CD8-positive, alpha-beta memory T cell (primary cell): Measurements from ENCODE around the gene POU3F3. TPM values are rescaled to one million over a fixed set of nuclear protein-coding genes. Genes with fewer than 3 reads are reported as not detected.

ENCODE experiments used
- CTCF ChIA-PET: fragments of 350-600 bp; sonication (Branson Sonifier 250); formaldehyde crosslinking; loops from one replicate; lab custom pipeline; 2021; ENCODE audit warnings: antibody characterized with exemption; lab: Charles Lee
- POLR2A ChIA-PET: fragments of 350-600 bp; sonication (Branson Sonifier 250); formaldehyde crosslinking; loops from one replicate; lab custom pipeline; 2021; ENCODE audit warnings: antibody characterized with exemption; lab: Charles Lee
- DNase-seq, 5 donors: peaks; one replicate each; pipeline versions ENCODE4 v3.0.0 to v3.0.0-alpha.2; 2020 to 2022; ENCODE audit warnings: mixed read lengths in 1 of 5
- H3K27ac ChIP-seq: one replicate; pipeline ENCODE4 v1.7.0; 2013; ENCODE audit warnings: low read depth, mild to moderate bottlenecking, low read length, moderate library complexity
- H3K27me3 ChIP-seq: 2 replicates; pipeline ENCODE4 v1.7.0; 2013; ENCODE audit warnings: low read length, mild to moderate bottlenecking; ENCODE audit not compliant: insufficient read depth, poor library complexity, severe bottlenecking
- H3K36me3 ChIP-seq: 2 replicates; pipeline ENCODE4 v1.7.0; 2013; ENCODE audit warnings: mild to moderate bottlenecking, low read length, moderate library complexity; ENCODE audit not compliant: insufficient read depth
- H3K4me1 ChIP-seq: 2 replicates; pipeline ENCODE4 v1.7.0; 2013; ENCODE audit warnings: mild to moderate bottlenecking, low read length, moderate library complexity; ENCODE audit not compliant: insufficient read depth
- H3K4me3 ChIP-seq: 2 replicates; pipeline ENCODE4 v1.7.0; 2013; ENCODE audit warnings: mild to moderate bottlenecking, low read length
- H3K9me3 ChIP-seq: 2 replicates; pipeline ENCODE4 v1.7.0; 2013; ENCODE audit warnings: mild to moderate bottlenecking, low read length
- H3K27ac Mint-ChIP-seq, 8 donors: one replicate each; pipeline ENCODE4 v1.8.0; 2020 to 2021; ENCODE audit warnings: mixed read lengths in 8 of 8, mild to moderate bottlenecking in 6 of 8, inconsistent platforms in 3 of 8, moderate library complexity in 3 of 8
- H3K27me3 Mint-ChIP-seq, 2 donors: one replicate each; pipeline ENCODE4 v1.8.0; 2020 to 2021; ENCODE audit warnings: mixed read lengths in 2 of 2, mild to moderate bottlenecking in 1 of 2, moderate library complexity in 1 of 2
- H3K36me3 Mint-ChIP-seq, 3 donors: one replicate each; pipeline ENCODE4 v1.8.0; 2020 to 2021; ENCODE audit warnings: mixed read lengths in 3 of 3, inconsistent platforms in 1 of 3, mild to moderate bottlenecking in 1 of 3
- H3K4me1 Mint-ChIP-seq, 3 donors: one replicate each; pipeline ENCODE4 v1.8.0; 2020 to 2021; ENCODE audit warnings: mixed read lengths in 3 of 3, inconsistent platforms in 1 of 3, mild to moderate bottlenecking in 1 of 3
- H3K4me3 Mint-ChIP-seq, 7 donors: one replicate each; pipeline ENCODE4 v1.8.0; 2020 to 2021; ENCODE audit warnings: mixed read lengths in 7 of 7, mild to moderate bottlenecking in 6 of 7, moderate library complexity in 4 of 7, inconsistent platforms in 2 of 7
- H3K9me3 Mint-ChIP-seq, 5 donors: one replicate each; pipeline ENCODE4 v1.8.0; 2020 to 2022; ENCODE audit warnings: mixed read lengths in 5 of 5, mild to moderate bottlenecking in 3 of 5, moderate library complexity in 2 of 5, inconsistent platforms in 1 of 5
- polyA plus RNA-seq: library from polyadenylated mRNA; unstranded; fragments of 300-500 nt; fragmentation: Illumina TruSeq; gene quantifications from one replicate; pipeline ENCODE4 v1.2.3, GENCODE V29; 2021
- total RNA-seq, 2 experiments: library from RNA; stranded (reverse); gene quantifications; one replicate each; pipeline ENCODE4 v1.2.3, GENCODE V29; 2021

The POU3F3 gene
- total and polyA plus RNA-seq, 3 experiments from 2014 or later: not detected

DNA sequence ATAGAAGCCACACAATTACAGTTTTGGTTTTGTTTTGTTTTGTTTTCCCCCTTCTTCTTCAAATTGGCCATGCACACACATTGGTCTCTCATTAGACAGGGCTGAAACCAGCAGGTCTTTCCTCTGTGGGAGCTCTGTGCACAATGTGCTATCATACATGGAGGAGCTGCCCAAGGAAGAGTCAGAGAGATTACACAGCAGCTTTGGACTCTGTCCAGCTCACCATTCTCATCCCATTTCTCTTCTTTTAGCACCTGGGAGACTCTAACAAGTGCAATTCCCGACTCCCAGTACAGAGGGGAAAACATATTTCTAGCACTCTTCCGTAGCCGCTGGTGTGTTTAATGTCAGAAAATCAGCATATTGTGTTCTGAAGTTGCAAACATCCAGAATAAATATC lies 29.4 kb downstream of the POU3F3 start:
- H3K36me3 Mint-ChIP-seq: peaks cover 0 to 3% (median 0%) of the 10 kb centered on the region in 3 donors
- Histone ChIP-seq H3K27me3 (no peaks in the 10 kb centered on the region), H3K4me1 (peaks cover 5% of the 10 kb centered on the region), H3K27ac (no peak overlapping the region), H3K36me3 (no peaks in the 10 kb centered on the region), H3K9me3 (no peaks in the 10 kb centered on the region), H3K4me3 (no peak overlapping the region)
- H3K4me3 Mint-ChIP-seq: no peak overlapping the region
- H3K27ac Mint-ChIP-seq: no peak overlapping the region
- H3K9me3 Mint-ChIP-seq: peaks cover 0 to 4% (median 0%) of the 10 kb centered on the region in 5 donors
- CTCF ChIA-PET: no interaction called here
- POLR2A ChIA-PET: no interaction called here
- H3K27me3 Mint-ChIP-seq: peaks cover 10 to 55% of the 10 kb centered on the region in 2 donors
- no peak for DNase-seq
- peaks cover 3 to 6% (median 5%) of the 10 kb centered on the region in 3 donors for H3K4me1 Mint-ChIP-seq

DNA sequence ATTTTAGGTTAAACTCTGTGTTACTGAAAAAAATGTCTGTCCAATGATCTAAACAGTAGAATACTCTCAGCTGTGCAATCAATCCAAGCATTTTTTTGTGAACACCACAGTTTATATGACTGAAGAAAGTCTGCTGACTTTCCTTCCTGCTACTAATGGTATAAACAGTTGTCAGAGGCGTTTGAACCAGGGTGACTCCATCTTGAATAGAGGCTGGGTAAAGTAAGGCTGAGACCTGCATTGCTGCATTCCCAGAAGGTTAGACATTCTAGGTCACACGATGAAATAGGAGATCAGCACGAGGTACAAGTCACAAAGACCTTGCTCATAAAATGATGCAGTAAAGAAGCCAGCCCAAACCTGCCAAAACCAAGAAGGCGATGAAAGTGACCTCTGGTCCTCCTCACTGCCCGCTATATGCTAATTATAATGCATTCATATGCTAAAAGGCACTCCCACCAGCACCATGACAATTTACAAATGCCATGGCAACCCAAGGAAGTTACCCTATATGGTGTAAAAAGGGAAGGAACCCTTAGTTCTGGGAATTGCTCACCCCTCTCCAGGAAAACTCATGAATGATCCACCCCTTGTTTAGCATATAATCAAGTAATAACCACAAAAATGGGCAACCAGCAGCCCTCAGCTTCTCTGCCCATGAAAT lies 31.3 kb downstream of the POU3F3 start:
- H3K27ac ChIP-seq: no peak overlapping the region
- Mint-ChIP-seq H3K4me3 (no peak overlapping the region), H3K4me1 (peaks cover 10 to 13% (median 12%) of the 10 kb centered on the region in 3 donors), H3K9me3 (peaks cover 0 to 4% (median 0%) of the 10 kb centered on the region in 5 donors), H3K27ac (no peak overlapping the region), H3K27me3 (peaks cover 9 to 42% of the 10 kb centered on the region in 2 donors), H3K36me3 (peaks cover 0 to 3% (median 0%) of the 10 kb centered on the region in 3 donors)
- no peak overlapping the region for H3K4me3 ChIP-seq
- CTCF ChIA-PET: no interaction called here
- H3K27me3 ChIP-seq: no peaks in the 10 kb centered on the region
- H3K4me1 ChIP-seq: peaks cover 6% of the 10 kb centered on the region
- DNase-seq: no peak
- H3K36me3 ChIP-seq: no peaks in the 10 kb centered on the region
- POLR2A ChIA-PET: no interaction called here
- H3K9me3 ChIP-seq: no peaks in the 10 kb centered on the region

- ChIA-PET POLR2A (no interaction called here), CTCF (no interaction called here)
- H3K9me3 Mint-ChIP-seq: peaks cover 0 to 3% (median 0%) of the 10 kb centered on the region in 5 donors
- H3K36me3 Mint-ChIP-seq: peaks cover 0 to 3% (median 0%) of the 10 kb centered on the region in 3 donors
- no peak overlapping the region for H3K27ac Mint-ChIP-seq
- H3K4me1 Mint-ChIP-seq: peaks cover 10 to 13% (median 12%) of the 10 kb centered on the region in 3 donors
- DNase-seq: no peak
- H3K27me3 Mint-ChIP-seq: peaks cover 3 to 28% of the 10 kb centered on the region in 2 donors
- Histone ChIP-seq H3K27me3 (no peaks in the 10 kb centered on the region), H3K4me3 (no peak overlapping the region), H3K36me3 (no peaks in the 10 kb centered on the region), H3K9me3 (no peaks in the 10 kb centered on the region), H3K27ac (no peak overlapping the region), H3K4me1 (peaks cover 6% of the 10 kb centered on the region)
- no peak overlapping the region for H3K4me3 Mint-ChIP-seq
Observed at GRCh38 chr2:104887676-104888075, 33.8 kb downstream of the POU3F3 start.

- POLR2A ChIA-PET: no interaction called here
Observed at GRCh38 chr2:104888489-104889258, 34.8 kb downstream of the POU3F3 start.

DNA sequence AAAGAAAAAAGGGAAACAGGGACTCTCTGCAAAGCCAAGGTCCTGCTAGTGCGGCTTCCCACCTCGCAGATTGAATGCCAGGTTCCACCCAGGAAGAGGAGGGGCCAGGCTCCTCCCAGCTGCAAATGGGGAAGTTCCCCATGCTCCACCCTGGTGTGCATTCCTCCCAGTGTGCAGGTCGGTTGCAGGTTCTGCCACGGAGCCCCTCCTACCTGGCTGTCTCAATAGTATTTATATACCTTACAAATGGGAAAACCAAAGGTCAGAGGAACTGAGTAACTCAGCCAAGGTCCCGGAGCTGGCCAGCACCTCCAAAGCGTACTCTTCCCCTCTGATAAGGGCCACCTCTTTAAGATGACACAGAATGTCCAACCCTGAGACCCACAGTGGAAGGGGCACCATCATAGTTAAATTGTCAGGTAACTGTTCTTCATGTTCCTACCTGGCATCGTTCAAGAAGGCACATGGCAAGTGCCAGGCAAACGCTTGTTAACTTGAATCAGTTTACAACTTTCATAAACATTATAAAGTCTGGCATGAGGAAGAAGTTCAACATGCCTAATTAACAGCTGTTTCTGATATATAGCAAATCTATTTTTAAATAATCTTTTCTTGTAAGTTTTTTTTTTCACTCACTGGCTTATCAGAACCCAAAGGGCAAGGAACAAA lies 35.5 kb downstream of the POU3F3 start:
- Histone ChIP-seq H3K9me3 (no peaks in the 10 kb centered on the region), H3K27me3 (no peaks in the 10 kb centered on the region), H3K36me3 (no peaks in the 10 kb centered on the region), H3K27ac (no peak overlapping the region), H3K4me3 (no peak overlapping the region), H3K4me1 (peaks cover 6% of the 10 kb centered on the region)
- H3K4me3 Mint-ChIP-seq: no peak overlapping the region
- H3K36me3 Mint-ChIP-seq: peaks cover 0 to 3% (median 0%) of the 10 kb centered on the region in 3 donors
- no peak overlapping the region for H3K27ac Mint-ChIP-seq
- POLR2A ChIA-PET: no interaction called here
- CTCF ChIA-PET: no interaction called here
- H3K4me1 Mint-ChIP-seq: peaks cover 10 to 13% (median 12%) of the 10 kb centered on the region in 3 donors
- H3K27me3 Mint-ChIP-seq: peaks cover 9 to 22% of the 10 kb centered on the region in 2 donors
- DNase-seq: no peak
- peaks cover 0 to 2% (median 0%) of the 10 kb centered on the region in 5 donors for H3K9me3 Mint-ChIP-seq

More at GRCh38 chr2:104888489-104889258, 34.8 kb downstream of the POU3F3 start:
- peak overlapping the region in 3 of 8 donors; percentile 14 to 56 (median 37) for H3K27ac Mint-ChIP-seq
- CTCF ChIA-PET: no interaction called here
- peaks cover 6% of the 10 kb centered on the region for H3K4me1 ChIP-seq
- peaks cover 10 to 13% (median 12%) of the 10 kb centered on the region in 3 donors for H3K4me1 Mint-ChIP-seq
- H3K9me3 ChIP-seq: no peaks in the 10 kb centered on the region
- peaks cover 7 to 21% of the 10 kb centered on the region in 2 donors for H3K27me3 Mint-ChIP-seq
- no peak overlapping the region for H3K27ac ChIP-seq
- no peak overlapping the region for H3K4me3 ChIP-seq
- DNase-seq: no peak
- peak overlapping the region in 1 of 7 donors; percentile 68 for H3K4me3 Mint-ChIP-seq
- H3K36me3 Mint-ChIP-seq: peaks cover 0 to 3% (median 0%) of the 10 kb centered on the region in 3 donors
- H3K36me3 ChIP-seq: no peaks in the 10 kb centered on the region
- H3K27me3 ChIP-seq: no peaks in the 10 kb centered on the region
- H3K9me3 Mint-ChIP-seq: peaks cover 0 to 2% (median 0%) of the 10 kb centered on the region in 5 donors

DNA sequence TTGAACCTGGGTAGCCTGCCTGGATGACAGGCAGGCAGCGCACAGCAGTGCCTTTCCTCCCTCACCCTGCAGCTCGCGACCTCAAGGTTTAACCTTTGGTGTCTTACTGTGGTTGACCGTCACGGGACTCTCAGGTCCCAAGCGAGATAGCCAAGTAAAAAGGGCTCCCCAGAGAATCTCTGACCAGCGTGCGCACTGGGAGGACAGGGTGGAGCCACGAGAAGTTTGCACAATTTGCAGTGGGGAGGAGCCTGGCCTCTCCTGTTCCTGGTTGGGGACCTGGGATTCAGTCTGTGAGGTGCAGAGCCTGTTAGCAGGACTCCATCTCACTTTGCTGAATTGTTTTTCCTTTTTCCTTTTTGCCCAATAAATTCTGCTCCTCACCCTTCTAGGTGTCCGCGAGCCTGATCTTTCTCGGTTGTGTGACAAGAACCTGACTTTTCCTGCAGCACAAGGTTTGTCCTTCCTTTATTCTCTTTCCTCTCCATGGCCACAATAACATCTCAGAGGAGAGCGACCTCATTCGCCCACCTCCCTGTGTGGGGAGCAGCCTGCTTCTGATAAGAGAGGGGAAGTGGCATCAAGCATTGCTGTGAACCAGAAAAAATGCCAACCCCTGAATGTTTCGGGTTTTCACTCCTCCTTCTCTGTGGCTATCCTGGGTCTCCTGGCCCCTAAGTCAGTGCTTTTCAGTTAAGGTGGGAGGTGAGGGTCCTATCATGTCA lies 36.2 kb downstream of the POU3F3 start:
- H3K4me1 ChIP-seq: peaks cover 6% of the 10 kb centered on the region
- Mint-ChIP-seq H3K27me3 (peaks cover 9 to 21% of the 10 kb centered on the region in 2 donors), H3K4me1 (peaks cover 10 to 13% (median 12%) of the 10 kb centered on the region in 3 donors), H3K4me3 (peak overlapping the region in 1 of 7 donors; percentile 32), H3K9me3 (peaks cover 0 to 2% (median 0%) of the 10 kb centered on the region in 5 donors), H3K36me3 (peaks cover 0 to 3% (median 0%) of the 10 kb centered on the region in 3 donors), H3K27ac (peak overlapping the region in 1 of 8 donors; percentile 42)
- CTCF ChIA-PET: no interaction called here
- H3K27ac ChIP-seq: no peak overlapping the region
- no peak for DNase-seq
- no peaks in the 10 kb centered on the region for H3K9me3 ChIP-seq
- H3K36me3 ChIP-seq: no peaks in the 10 kb centered on the region
- H3K27me3 ChIP-seq: no peaks in the 10 kb centered on the region
- H3K4me3 ChIP-seq: no peak overlapping the region
- POLR2A ChIA-PET: no interaction called here

GRCh38 chr2:104890685-104891069 lies 36.8 kb downstream of the POU3F3 start:
- Histone ChIP-seq H3K36me3 (no peaks in the 10 kb centered on the region), H3K9me3 (no peaks in the 10 kb centered on the region), H3K4me1 (peaks cover 6% of the 10 kb centered on the region), H3K27me3 (no peaks in the 10 kb centered on the region), H3K4me3 (no peak overlapping the region), H3K27ac (no peak overlapping the region)
- POLR2A ChIA-PET: no interaction called here
- CTCF ChIA-PET: no interaction called here
- Mint-ChIP-seq H3K4me3 (no peak overlapping the region), H3K36me3 (peaks cover 0 to 3% (median 0%) of the 10 kb centered on the region in 3 donors), H3K9me3 (peaks cover 0 to 4% (median 0%) of the 10 kb centered on the region in 5 donors), H3K27ac (no peak overlapping the region), H3K4me1 (peaks cover 10 to 13% (median 12%) of the 10 kb centered on the region in 3 donors), H3K27me3 (peaks cover 10 to 23% of the 10 kb centered on the region in 2 donors)
- no peak for DNase-seq
